Lung (tissue), 12 donors: ENCODE measurements around the gene KNDC1. TPM values are rescaled to one million over a fixed set of nuclear protein-coding genes. Genes with fewer than 3 reads are reported as not detected.

Source experiments
- ATAC-seq: fragments of 200-7000 bp; cut with Tn5 transposase; one replicate; pipeline ENCODE4 v1.9.1; 2020; ENCODE audit warnings: moderate number of reproducible peaks; ENCODE audit not compliant: insufficient read depth, low FRiP score
- DNase-seq, 3 donors: peaks; one replicate each; pipeline ENCODE4 v3.0.0-alpha.2; 2013 to 2017
- H3K27ac ChIP-seq, 2 donors: one replicate each; pipeline ENCODE4 v1.5.1; 2013; ENCODE audit warnings: mild to moderate bottlenecking in 2 of 2, moderate library complexity in 2 of 2, control low read depth in 1 of 2, inconsistent platforms in 1 of 2, low read depth in 1 of 2, low read length in 1 of 2
- H3K27me3 ChIP-seq, 3 donors: one replicate each; pipeline ENCODE4 v1.5.1; 2013; ENCODE audit warnings: low read length in 2 of 3; ENCODE audit not compliant: control insufficient read depth in 3 of 3, insufficient read depth in 3 of 3
- H3K36me3 ChIP-seq, 4 donors: one replicate each; pipeline ENCODE4 v1.5.1; 2013; ENCODE audit warnings: low read length in 4 of 4, mild to moderate bottlenecking in 1 of 4, moderate library complexity in 1 of 4; ENCODE audit not compliant: control insufficient read depth in 4 of 4, insufficient read depth in 4 of 4
- H3K4me1 ChIP-seq, 5 donors: one replicate each; pipeline ENCODE4 v1.5.1; 2013; ENCODE audit warnings: low read length in 5 of 5, mild to moderate bottlenecking in 2 of 5, moderate library complexity in 1 of 5; ENCODE audit not compliant: control insufficient read depth in 5 of 5, insufficient read depth in 5 of 5
- H3K4me3 ChIP-seq: one replicate; pipeline ENCODE4 v1.5.1; 2013; ENCODE audit warnings: mild to moderate bottlenecking, control low read depth, moderate library complexity
- H3K9ac ChIP-seq, 2 donors: one replicate each; pipeline ENCODE4 v1.5.1; 2013; ENCODE audit warnings: low read length in 2 of 2, control low read depth in 1 of 2; ENCODE audit not compliant: insufficient read depth in 1 of 2
- H3K9me3 ChIP-seq, 4 donors: one replicate each; pipeline ENCODE4 v1.5.1; 2013; ENCODE audit warnings: low read length in 3 of 4, mild to moderate bottlenecking in 1 of 4, moderate library complexity in 1 of 4; ENCODE audit not compliant: control insufficient read depth in 4 of 4, insufficient read depth in 3 of 4
- WGBS, 2 donors: extraction: QIAGEN DNeasy Blood & Tissue Kit; methylation state at CpG; one replicate each; pipeline ENCODE4 v1.1.7; 2013; 5-methylcytosine and 5-hydroxymethylcytosine counted together
- polyA plus RNA-seq, 2 donors: library from polyadenylated mRNA; stranded (reverse); fragments of 200-250 nt; gene quantifications; one replicate each; pipeline ENCODE4 v1.2.1, GENCODE V29; 2013
- total RNA-seq, 2 donors: library from RNA; depleted of rRNA in 1 of 2; stranded (reverse); fragments of >200 nt in 1 of 2; gene quantifications; one replicate each; pipeline ENCODE4 v1.2.1, GENCODE V29; 2014 to 2021
- TF ChIP-seq, protein P1 (sequence below): IDR thresholded peaks from 2 replicates; pipeline ENCODE4 v1.5.1; 2012; ENCODE audit warnings: mild to moderate bottlenecking; ENCODE audit errors: control extremely low read depth, extremely low read depth
- donor health status: control.
- donor health status: control.
- donor health status: Bipolar disorder and iron deficiency.
- donor health status: healthy.
- donor health status: DM: yes; HTN: yes; CAD: no.

Gene KNDC1
- total and polyA plus RNA-seq, 4 donors, result 3.2 to 21.0 (median 6.7) TPM

DNA sequence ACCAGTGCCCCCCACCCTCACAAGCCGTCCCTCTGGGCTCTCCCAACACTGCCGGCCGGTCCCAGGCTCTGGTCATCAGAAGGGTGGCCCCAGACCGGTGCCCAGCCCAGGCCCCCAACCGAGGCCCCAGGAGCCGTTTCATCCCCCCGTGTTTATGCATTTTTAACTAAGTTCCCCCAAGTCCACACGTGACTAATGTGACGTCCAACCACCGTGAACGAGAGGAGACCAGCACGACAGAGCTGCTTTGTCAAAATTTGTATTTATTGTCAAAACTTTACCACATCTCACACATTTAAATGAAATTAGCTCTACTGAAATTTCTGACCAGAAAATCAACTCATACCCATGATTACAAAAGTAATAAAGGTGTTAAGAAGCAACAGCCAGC is 86.2 kb downstream of the KNDC1 start:
- Histone ChIP-seq H3K36me3 (no peaks in the 10 kb centered on the region), H3K27me3 (peaks cover 12 to 21% (median 12%) of the 10 kb centered on the region in 3 donors), H3K9ac (no peak overlapping the region), H3K27ac (no peak overlapping the region), H3K4me3 (no peak overlapping the region), H3K4me1 (peaks cover 0 to 8% (median 0%) of the 10 kb centered on the region in 5 donors), H3K9me3 (peaks cover 0 to 3% (median 0%) of the 10 kb centered on the region in 4 donors)
- DNase-seq (no peak), ATAC-seq (no peak)
- 59 to 77% methylated on average over 12 of the region's 12 CpGs for WGBS, 2 donors
- TF ChIP-seq, protein P1, sequence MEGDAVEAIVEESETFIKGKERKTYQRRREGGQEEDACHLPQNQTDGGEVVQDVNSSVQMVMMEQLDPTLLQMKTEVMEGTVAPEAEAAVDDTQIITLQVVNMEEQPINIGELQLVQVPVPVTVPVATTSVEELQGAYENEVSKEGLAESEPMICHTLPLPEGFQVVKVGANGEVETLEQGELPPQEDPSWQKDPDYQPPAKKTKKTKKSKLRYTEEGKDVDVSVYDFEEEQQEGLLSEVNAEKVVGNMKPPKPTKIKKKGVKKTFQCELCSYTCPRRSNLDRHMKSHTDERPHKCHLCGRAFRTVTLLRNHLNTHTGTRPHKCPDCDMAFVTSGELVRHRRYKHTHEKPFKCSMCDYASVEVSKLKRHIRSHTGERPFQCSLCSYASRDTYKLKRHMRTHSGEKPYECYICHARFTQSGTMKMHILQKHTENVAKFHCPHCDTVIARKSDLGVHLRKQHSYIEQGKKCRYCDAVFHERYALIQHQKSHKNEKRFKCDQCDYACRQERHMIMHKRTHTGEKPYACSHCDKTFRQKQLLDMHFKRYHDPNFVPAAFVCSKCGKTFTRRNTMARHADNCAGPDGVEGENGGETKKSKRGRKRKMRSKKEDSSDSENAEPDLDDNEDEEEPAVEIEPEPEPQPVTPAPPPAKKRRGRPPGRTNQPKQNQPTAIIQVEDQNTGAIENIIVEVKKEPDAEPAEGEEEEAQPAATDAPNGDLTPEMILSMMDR, result no peak

DNA sequence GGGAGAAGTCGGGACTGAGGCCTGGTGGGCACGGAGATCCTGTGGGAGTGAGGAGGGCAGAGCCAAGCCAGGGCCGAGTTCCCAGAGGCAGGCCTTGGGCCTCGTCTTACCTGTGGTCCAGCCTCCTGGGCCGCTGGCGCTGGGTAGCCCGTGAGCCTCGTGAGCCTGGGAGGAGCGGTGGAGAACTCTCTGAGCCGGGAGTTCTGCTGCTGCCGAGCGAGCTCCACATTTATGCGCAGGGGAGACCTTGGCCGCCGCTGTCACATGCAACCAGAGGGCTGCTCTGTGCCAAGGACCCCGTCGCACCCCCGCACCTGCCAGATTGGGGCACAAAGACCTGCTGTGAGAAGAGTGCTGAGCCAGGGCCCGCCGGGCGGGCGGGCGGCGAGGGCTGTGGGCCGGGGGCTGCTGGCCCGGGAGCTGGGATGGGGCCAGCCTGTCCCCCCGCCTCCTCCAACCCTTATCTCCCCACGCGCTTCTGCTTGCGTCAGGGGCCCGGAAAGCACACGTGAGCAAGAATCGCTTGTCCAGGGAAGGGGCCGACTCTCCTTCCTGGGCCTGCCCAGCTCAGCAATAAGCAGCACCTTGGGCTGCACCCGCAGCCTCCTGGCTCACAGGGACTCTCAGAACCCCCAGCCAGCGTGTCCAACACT is 87.8 kb downstream of the KNDC1 start:
- ATAC-seq (no peak), DNase-seq (no peak)
- H3K4me3 ChIP-seq, result no peak overlapping the region
- no peak overlapping the region for H3K27ac ChIP-seq
- TF ChIP-seq, protein P1, result no peak
- 75 to 85% methylated on average over 34 to 36 of the region's 36 CpGs for WGBS, 2 donors
- no peak overlapping the region for H3K9ac ChIP-seq
- H3K36me3 ChIP-seq, result no peaks in the 10 kb centered on the region
- peaks cover 0 to 5% (median 0%) of the 10 kb centered on the region in 5 donors for H3K4me1 ChIP-seq
- peaks cover 9 to 16% (median 12%) of the 10 kb centered on the region in 3 donors for H3K27me3 ChIP-seq
- peaks cover 0 to 3% (median 0%) of the 10 kb centered on the region in 4 donors for H3K9me3 ChIP-seq

DNA sequence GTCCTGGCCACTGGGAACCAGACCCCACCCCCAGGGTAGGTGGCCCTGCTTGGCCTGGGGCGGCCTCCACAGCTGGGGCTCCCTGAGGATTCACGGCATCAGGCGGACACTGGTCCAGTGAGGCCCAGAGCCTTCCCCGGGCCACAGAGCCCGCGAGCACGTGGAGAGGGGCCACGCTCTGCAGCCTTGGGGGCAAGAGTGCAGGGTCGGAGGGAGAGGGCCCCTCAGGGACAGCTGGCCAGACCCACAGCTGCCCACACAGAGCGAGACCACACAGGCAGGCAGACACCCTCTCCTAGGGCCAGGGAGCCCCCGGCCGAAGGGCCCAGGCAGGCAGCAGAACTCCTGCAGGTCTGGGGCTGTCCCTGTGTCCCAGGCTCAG is 88.3 kb downstream of the KNDC1 start:
- no peak for DNase-seq
- Histone ChIP-seq H3K27me3 (peaks cover 5 to 16% (median 9%) of the 10 kb centered on the region in 3 donors), H3K27ac (no peak overlapping the region), H3K9me3 (peaks cover 0 to under 1% (median 0%) of the 10 kb centered on the region in 4 donors), H3K4me1 (peaks cover 0 to 5% (median 0%) of the 10 kb centered on the region in 5 donors), H3K36me3 (no peaks in the 10 kb centered on the region), H3K9ac (no peak overlapping the region), H3K4me3 (no peak overlapping the region)
- no peak for ATAC-seq
- TF ChIP-seq, protein P1, result no peak
- 83 to 89% methylated on average over 12 of the region's 12 CpGs for WGBS, 2 donors
